Mucosa of rectum (tissue), 2 donors: ENCODE data around the gene JAM3.

Experiments used
- H3K27ac ChIP-seq, 2 donors: one replicate each; pipeline ENCODE4 v1.7.0; 2013; ENCODE audit warnings: inconsistent platforms in 2 of 2, low read depth in 2 of 2, low read length in 2 of 2
- H3K27me3 ChIP-seq, 2 donors: one replicate each; pipeline ENCODE4 v1.7.0; 2013; ENCODE audit warnings: low read length in 2 of 2; ENCODE audit not compliant: control insufficient read depth in 2 of 2, insufficient read depth in 2 of 2
- H3K36me3 ChIP-seq, 2 donors: one replicate each; pipeline ENCODE4 v1.7.0; 2013; ENCODE audit warnings: low read length in 2 of 2; ENCODE audit not compliant: control insufficient read depth in 2 of 2, insufficient read depth in 2 of 2
- H3K4me1 ChIP-seq, 2 donors: one replicate each; pipeline ENCODE4 v1.7.0; 2013; ENCODE audit warnings: low read length in 2 of 2, mild to moderate bottlenecking in 1 of 2; ENCODE audit not compliant: control insufficient read depth in 2 of 2, insufficient read depth in 2 of 2
- H3K4me3 ChIP-seq, 2 donors: one replicate each; pipeline ENCODE4 v1.7.0; 2013; ENCODE audit warnings: low read length in 2 of 2
- H3K9ac ChIP-seq, 2 donors: one replicate each; pipeline ENCODE4 v1.7.0; 2013; ENCODE audit warnings: low read length in 2 of 2, low read depth in 1 of 2, mild to moderate bottlenecking in 1 of 2
- H3K9me3 ChIP-seq, 2 donors: one replicate each; pipeline ENCODE4 v1.7.0; 2013; ENCODE audit warnings: low read length in 2 of 2; ENCODE audit not compliant: control insufficient read depth in 2 of 2
- donor health status: healthy.
- donor health status: Normal muscosa, but diverticular disease.

Gene JAM3

DNA sequence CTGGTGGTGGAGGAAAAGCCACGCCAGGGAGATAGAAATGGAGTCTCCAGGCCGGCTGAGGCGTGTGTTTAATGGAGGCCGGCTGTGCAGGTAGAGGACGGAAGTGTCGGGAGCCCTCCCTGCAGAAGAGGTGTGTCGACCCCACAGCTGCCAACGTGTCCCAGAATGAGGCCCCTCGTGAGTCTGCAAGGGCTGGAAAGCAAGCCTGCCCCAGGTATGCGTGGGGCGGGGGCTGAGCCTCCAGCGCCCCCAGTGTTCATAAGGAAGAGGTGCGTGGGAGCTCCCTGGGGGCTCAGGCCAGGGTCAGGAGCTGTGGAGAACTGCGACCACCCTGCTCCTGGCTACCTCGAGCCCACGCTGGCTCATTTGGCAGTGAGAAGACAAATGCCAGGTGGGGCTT lies 38.0 kb upstream of the JAM3 start:
- H3K27me3 ChIP-seq, result peaks cover 0 to 10% of the 10 kb centered on the region in 2 donors

DNA sequence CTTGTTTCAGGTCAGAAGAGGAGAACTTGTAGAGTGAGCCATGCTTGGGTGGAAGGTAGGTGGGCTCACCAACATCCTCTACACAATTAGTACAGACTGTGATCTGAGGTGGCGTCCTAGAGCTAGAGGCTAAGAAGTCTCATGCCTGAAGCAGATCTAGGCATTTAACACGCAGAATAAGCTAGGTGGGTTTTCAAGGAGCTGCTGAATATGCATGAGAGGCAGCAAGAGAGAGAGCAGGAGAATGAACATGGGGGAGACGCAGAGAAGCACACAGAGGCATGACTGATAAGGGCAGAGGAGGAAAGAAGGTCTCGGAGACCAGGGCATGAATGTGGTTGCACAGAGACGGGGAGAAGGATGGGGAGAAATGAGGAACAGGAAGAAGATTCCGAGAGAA lies 36.8 kb upstream of the JAM3 start:
- H3K27me3 ChIP-seq, result peaks cover 0 to 10% of the 10 kb centered on the region in 2 donors
- no peaks in the 10 kb centered on the region for H3K36me3 ChIP-seq
- peaks cover 15 to 22% of the 10 kb centered on the region in 2 donors for H3K4me1 ChIP-seq
- H3K4me3 ChIP-seq, result no peak overlapping the region
- no peak overlapping the region for H3K27ac ChIP-seq
- H3K9ac ChIP-seq, result no peak overlapping the region
- no peaks in the 10 kb centered on the region for H3K9me3 ChIP-seq

More for the DNA sequence above, 38.0 kb upstream of the JAM3 start:
- Histone ChIP-seq H3K9me3 (no peaks in the 10 kb centered on the region), H3K4me3 (no peak overlapping the region), H3K27ac (no peak overlapping the region), H3K36me3 (no peaks in the 10 kb centered on the region), H3K9ac (no peak overlapping the region), H3K4me1 (peaks cover 15 to 19% of the 10 kb centered on the region in 2 donors)

DNA sequence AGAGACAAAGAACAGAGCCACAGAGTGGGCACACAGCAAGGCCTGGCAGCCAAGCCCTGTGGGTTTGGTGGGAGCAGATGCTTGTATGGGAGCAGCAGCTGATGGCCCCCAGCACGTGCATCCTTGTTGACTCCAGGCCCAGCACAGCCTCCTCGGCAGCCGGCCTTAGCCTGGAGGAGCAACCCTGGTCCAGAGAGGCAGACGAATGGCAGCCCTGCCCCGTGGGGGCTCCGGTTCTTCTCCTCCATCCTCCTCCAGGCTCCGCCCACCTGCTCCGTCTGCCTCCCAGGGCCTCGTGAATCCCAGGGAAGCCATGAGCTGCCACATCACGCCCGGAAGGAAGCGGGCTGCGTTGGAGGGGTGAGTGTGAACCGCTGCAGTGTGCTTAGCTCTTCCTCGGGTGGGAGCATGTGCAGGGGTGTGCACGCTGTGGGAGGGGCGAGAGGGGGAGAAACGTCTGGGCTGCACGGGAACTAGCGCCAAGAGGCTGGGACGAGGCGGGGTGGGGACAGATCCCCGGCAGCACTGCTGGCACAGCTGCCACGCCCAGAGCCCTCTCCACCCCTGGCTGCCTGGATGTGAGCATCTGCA lies 36.3 kb upstream of the JAM3 start:
- H3K27ac ChIP-seq, result peak overlapping the region in 1 of 2 donors; percentile 69
- peaks cover 0 to 10% of the 10 kb centered on the region in 2 donors for H3K27me3 ChIP-seq
- H3K9me3 ChIP-seq, result no peaks in the 10 kb centered on the region
- H3K4me3 ChIP-seq, result no peak overlapping the region
- no peaks in the 10 kb centered on the region for H3K36me3 ChIP-seq
- no peak overlapping the region for H3K9ac ChIP-seq
- H3K4me1 ChIP-seq, result peaks cover 15 to 22% of the 10 kb centered on the region in 2 donors

DNA sequence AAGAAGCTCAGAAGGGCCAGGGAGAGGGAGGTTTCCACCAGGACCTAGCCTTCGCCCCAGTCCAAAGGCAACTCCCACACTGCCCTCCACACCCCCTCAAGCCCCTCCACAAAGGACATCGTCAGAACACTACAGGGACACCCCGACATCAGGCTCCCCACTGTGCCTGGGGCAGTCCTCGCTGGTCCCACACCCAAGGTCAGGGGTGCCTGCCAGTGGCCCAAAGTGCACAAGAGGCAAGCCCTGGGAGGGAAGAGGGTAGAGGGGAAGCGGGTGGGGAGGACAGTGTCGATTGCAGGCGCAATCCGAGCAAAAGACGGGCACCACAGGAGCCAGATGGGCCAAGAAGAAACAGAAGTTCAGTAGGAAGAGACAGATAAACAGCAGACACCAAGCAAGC lies 35.6 kb upstream of the JAM3 start:
- Histone ChIP-seq H3K27ac (peak overlapping the region; percentile 39 to 69), H3K4me1 (peaks cover 17 to 26% of the 10 kb centered on the region in 2 donors), H3K9me3 (no peaks in the 10 kb centered on the region), H3K36me3 (no peaks in the 10 kb centered on the region), H3K27me3 (peaks cover 0 to 10% of the 10 kb centered on the region in 2 donors), H3K4me3 (no peak overlapping the region), H3K9ac (peak overlapping the region; percentile 23 to 42)

DNA sequence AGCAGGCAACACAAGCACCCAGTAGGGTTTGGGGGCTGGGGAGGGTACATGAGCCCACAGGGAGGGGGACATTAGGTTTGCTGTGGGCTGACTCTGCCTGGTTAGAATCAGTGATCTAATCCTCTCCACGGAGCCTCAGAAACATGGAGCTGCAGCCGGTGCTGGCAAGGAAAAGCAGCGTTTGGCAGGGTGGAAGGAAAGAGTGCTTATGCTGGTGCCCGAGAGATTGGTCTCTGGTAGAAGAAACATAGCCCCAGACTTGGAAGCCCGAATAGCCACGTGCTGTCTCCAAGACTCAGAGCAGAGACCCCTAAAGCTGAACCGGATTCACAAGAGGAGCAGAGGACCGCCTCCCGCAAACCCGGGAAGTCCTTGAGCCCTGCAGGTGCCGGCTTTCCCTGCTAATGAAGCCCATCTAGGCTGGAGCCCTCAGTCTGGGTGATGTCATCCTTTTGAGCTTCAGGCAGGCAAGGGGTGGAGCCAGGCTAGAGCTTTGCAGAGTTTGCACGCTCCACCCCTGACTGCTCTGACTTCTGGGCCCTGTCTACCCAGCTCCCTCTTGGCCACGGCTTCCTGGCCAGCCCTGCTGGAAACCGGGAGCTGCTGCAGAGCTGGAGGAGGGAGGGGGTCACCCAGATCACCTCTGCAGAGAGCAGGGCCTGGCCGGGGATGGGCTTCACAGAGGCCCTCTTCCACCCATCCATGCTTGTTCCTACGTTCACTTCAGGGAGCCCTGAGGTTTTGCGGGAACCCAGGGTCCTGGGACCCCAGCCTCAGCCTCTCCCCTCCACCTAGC lies 35.0 kb upstream of the JAM3 start:
- peak overlapping the region; percentile 23 to 42 for H3K9ac ChIP-seq
- peaks cover 0 to 10% of the 10 kb centered on the region in 2 donors for H3K27me3 ChIP-seq
- H3K36me3 ChIP-seq, result no peaks in the 10 kb centered on the region
- peaks cover 17 to 26% of the 10 kb centered on the region in 2 donors for H3K4me1 ChIP-seq
- no peaks in the 10 kb centered on the region for H3K9me3 ChIP-seq
- H3K4me3 ChIP-seq, result peak overlapping the region in 1 of 2 donors; percentile 2
- H3K27ac ChIP-seq, result peak overlapping the region; percentile 39 to 69

DNA sequence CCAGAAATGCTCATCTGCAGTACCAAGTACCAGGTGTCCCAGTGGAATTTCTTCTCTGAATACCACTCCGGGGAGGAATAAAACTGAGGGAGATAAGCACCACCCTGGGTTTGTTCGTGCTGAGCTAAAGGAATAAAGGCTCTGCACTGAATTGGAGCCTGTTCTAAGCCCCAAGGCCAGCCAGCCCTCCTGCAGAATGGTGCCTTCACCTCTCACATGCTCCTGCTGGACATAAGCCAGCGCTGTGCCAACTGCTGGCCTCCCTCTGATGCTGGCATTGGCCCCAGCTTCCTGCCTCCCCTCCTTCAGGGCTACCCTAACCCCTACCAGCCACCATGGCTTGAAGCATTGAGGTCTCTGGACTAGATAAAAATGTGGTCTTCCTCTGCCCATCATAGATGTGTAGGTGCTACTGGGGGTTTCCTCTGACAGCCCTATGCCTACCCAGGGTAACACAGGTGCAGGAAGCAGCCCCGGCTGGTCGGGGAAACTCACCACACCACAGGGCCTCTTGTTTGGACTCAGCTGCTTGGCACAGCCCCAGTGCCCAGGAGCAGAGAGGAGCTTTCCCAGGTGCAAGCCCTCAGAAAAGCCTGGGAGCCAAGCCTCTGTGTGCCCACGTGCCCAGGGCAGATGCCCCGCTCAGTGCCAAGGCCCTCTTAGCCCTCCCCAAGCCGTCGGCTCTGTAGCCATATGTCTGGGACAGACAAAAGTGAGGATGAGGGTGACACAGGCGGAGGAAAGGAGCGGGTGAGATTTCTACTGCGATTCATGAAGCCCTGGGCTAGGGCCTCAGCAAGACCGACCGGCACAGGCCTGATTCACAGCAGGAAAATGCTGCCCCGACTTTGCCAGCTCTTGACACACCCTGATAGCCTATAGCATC lies 34.1 kb upstream of the JAM3 start:
- H3K9me3 ChIP-seq, result no peaks in the 10 kb centered on the region
- H3K4me3 ChIP-seq, result no peak overlapping the region
- peak overlapping the region in 1 of 2 donors; percentile 5 for H3K27ac ChIP-seq
- no peak overlapping the region for H3K9ac ChIP-seq
- H3K4me1 ChIP-seq, result peaks cover 22 to 28% of the 10 kb centered on the region in 2 donors
- peaks cover 0 to 7% of the 10 kb centered on the region in 2 donors for H3K27me3 ChIP-seq
- H3K36me3 ChIP-seq, result no peaks in the 10 kb centered on the region

DNA sequence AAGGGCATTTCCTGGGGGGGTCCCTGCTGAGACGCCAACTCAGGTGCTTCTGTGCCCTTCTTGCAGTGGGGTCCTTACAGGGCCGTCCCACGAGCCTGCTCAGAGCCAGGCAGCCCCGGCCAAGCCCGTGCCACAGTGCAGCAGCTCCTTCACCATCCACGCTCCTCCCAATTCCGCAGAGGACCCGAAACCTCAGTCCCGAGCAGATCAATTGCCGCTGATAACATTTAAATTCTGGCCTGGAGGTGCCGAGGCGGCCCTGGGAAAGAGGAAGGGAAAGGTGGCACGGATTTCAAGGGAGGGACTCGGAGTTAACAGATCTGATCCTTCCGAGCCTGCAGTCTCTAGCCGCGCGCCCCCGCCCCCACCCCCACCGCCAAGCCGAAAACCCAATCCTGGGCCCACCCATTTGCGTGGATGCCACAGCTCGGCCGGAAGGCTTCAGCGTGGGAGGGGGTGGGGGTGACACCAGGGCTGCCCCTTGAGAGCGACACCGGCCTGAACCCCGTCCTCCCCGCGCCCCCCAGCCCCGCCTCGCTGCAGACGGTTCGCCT lies 32.3 kb upstream of the JAM3 start:
- H3K9ac ChIP-seq, result peak overlapping the region in 1 of 2 donors; percentile 41
- H3K4me1 ChIP-seq, result peaks cover 28 to 30% of the 10 kb centered on the region in 2 donors
- H3K27ac ChIP-seq, result peak overlapping the region; percentile 62 to 82
- peaks cover 0 to 5% of the 10 kb centered on the region in 2 donors for H3K27me3 ChIP-seq
- H3K4me3 ChIP-seq, result peak overlapping the region; percentile 59 to 86
- H3K9me3 ChIP-seq, result no peaks in the 10 kb centered on the region
- H3K36me3 ChIP-seq, result no peaks in the 10 kb centered on the region

DNA sequence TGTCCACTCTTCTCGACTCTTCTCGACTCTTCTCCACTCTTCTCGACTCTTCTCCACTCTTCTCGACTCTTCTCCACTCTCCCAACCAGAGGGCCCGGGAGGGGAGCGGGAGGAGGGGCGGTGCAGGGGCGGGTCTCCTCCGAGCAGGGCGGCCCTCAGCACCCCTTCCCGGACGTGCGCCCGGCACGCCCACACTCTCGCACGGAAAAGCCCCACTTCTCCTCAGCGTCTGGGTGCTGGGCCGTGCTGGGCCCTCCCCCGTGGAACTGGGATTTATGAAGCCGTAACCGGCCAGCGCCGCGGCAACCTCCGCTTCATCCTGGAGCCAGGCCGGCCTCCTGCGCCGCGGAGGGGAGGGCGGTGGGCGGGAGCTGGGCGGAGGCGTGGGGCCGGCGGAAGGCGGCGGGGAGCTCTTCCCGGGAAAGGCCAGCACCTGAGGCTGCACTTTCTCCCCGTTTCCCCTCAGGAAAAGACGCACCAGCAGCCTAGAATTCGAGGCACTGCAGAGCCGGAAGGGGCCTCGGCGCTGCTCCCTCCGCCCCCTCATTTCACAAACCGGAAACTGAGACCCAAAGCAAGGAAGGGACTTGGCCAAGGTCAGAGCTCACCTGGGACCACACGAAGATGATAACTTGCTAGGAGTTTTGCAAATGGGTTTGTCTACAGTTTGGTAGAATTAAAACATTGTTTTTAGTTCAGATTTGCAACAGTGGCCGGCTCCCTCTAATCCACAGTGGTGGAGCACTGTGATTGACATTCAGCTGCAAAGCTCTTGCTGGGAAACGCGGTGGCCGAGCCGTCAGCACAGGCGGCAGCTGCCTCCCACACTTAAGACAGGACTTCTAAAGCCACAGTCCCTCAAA lies 31.6 kb upstream of the JAM3 start:
- peaks cover 0 to 3% of the 10 kb centered on the region in 2 donors for H3K27me3 ChIP-seq
- peaks cover 28 to 30% of the 10 kb centered on the region in 2 donors for H3K4me1 ChIP-seq
- H3K9ac ChIP-seq, result peak overlapping the region; percentile 61 to 62
- H3K36me3 ChIP-seq, result no peaks in the 10 kb centered on the region
- no peaks in the 10 kb centered on the region for H3K9me3 ChIP-seq
- H3K4me3 ChIP-seq, result peak overlapping the region; percentile 59 to 86
- H3K27ac ChIP-seq, result peak overlapping the region; percentile 62 to 82

DNA sequence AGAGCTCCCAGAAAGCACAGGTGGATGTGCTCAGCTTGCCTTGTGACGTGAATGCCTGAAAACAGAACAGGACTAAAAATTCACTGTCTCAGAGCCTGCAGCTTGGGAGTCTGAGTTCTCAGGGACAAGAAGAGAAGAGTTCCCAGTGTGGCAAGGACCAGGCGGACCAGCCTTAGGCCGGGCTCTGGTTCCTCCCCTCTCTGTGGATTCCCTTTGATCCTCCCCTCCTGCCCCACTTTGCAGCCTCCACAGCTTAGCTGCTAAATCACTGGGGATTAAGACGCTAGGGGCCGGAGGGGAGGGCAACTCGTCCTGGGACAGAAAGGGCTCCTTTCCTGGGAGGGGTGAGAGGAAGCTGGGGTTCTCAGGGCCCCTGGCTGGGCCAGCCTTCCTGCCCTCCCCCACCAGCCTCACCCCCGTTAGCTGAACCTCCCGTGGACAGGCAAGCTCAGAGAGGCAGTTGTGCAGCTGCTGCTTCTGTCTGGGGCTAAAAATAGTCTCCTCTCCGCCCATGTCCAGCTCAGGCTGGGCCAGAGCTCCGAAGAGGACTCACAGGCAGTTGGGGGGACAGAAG lies 29.9 kb upstream of the JAM3 start:
- Histone ChIP-seq H3K27me3 (no peaks in the 10 kb centered on the region), H3K9me3 (no peaks in the 10 kb centered on the region), H3K9ac (no peak overlapping the region), H3K36me3 (no peaks in the 10 kb centered on the region), H3K4me3 (no peak overlapping the region), H3K4me1 (peaks cover 20% of the 10 kb centered on the region in 2 donors), H3K27ac (peak overlapping the region; percentile 18 to 48)
